Measurements from ENCODE around the gene GPR4.
A peak's percentile ranks its signal among the peaks of the same experiment; 100 is the strongest.

GPR4 gene

GRCh38 chr19:45601115-45601514 lies 897 bp downstream of the GPR4 start:
- TF ChIP-seq POLR2A (IDR thresholded peaks at IDR 0.05; ENCODE audit: low read depth, low read length), result no peak
- no peak for TF ChIP-seq PAX5 (IDR thresholded peaks at IDR 0.05; ENCODE audit: insufficient read depth, low read length, severe bottlenecking)
- TF ChIP-seq TAF1 (IDR thresholded peaks at IDR 0.05; ENCODE audit: low read depth, low read length), result no peak
- no peak for TF ChIP-seq SPI1 (IDR thresholded peaks at IDR 0.05; ENCODE audit: low read depth, low read length)
- no peak for TF ChIP-seq POLR2AphosphoS5 (IDR thresholded peaks at IDR 0.05; ENCODE audit: low read depth, low read length)
- TF ChIP-seq POU2F2 (IDR thresholded peaks at IDR 0.05; ENCODE audit: low read depth, low read length), result no peak
- DNase-seq (ENCODE audit: insufficient read length, low spot score) (no peak), FAIRE-seq (no peak)

- DNase-seq (ENCODE audit: insufficient read length, low spot score) (no peak), FAIRE-seq (no peak)
- TF ChIP-seq POLR2A (IDR thresholded peaks at IDR 0.05; ENCODE audit: low read depth, low read length) (no peak), TAF1 (IDR thresholded peaks at IDR 0.05; ENCODE audit: low read depth, low read length) (no peak), POLR2AphosphoS5 (IDR thresholded peaks at IDR 0.05; ENCODE audit: low read depth, low read length) (no peak), PAX5 (IDR thresholded peaks at IDR 0.05; ENCODE audit: insufficient read depth, low read length, severe bottlenecking) (no peak), SPI1 (IDR thresholded peaks at IDR 0.05; ENCODE audit: low read depth, low read length) (no peak), POU2F2 (IDR thresholded peaks at IDR 0.05; ENCODE audit: low read depth, low read length) (no peak)
These were observed 1.6 kb downstream of the GPR4 start for GRCh38 chr19:45600340-45600885.

- DNase-seq (ENCODE audit: insufficient read length, low spot score) (no peak), FAIRE-seq (no peak)
- TF ChIP-seq PAX5 (IDR thresholded peaks at IDR 0.05; ENCODE audit: insufficient read depth, low read length, severe bottlenecking) (no peak), POU2F2 (IDR thresholded peaks at IDR 0.05; ENCODE audit: low read depth, low read length) (no peak), SPI1 (IDR thresholded peaks at IDR 0.05; ENCODE audit: low read depth, low read length) (no peak), POLR2AphosphoS5 (IDR thresholded peaks at IDR 0.05; ENCODE audit: low read depth, low read length) (no peak), TAF1 (IDR thresholded peaks at IDR 0.05; ENCODE audit: low read depth, low read length) (no peak), POLR2A (IDR thresholded peaks at IDR 0.05; ENCODE audit: low read depth, low read length) (no peak)
These were observed 2.7 kb downstream of the GPR4 start for GRCh38 chr19:45599286-45599685.

GRCh38 chr19:45598267-45599001 lies 3.6 kb downstream of the GPR4 start:
- no peak for TF ChIP-seq PAX5 (IDR thresholded peaks at IDR 0.05; ENCODE audit: insufficient read depth, low read length, severe bottlenecking)
- peak; percentile 79 for FAIRE-seq
- no peak for DNase-seq (ENCODE audit: insufficient read length, low spot score)

- no peak for FAIRE-seq
- DNase-seq (ENCODE audit: insufficient read length, low spot score), result no peak
- TF ChIP-seq POLR2A (IDR thresholded peaks at IDR 0.05; ENCODE audit: low read depth, low read length) (no peak), PAX5 (IDR thresholded peaks at IDR 0.05; ENCODE audit: insufficient read depth, low read length, severe bottlenecking) (no peak), POU2F2 (IDR thresholded peaks at IDR 0.05; ENCODE audit: low read depth, low read length) (no peak), POLR2AphosphoS5 (IDR thresholded peaks at IDR 0.05; ENCODE audit: low read depth, low read length) (no peak), TAF1 (IDR thresholded peaks at IDR 0.05; ENCODE audit: low read depth, low read length) (no peak), SPI1 (IDR thresholded peaks at IDR 0.05; ENCODE audit: low read depth, low read length) (no peak)
These were observed 4.4 kb downstream of the GPR4 start for GRCh38 chr19:45597425-45598111.

- DNase-seq (ENCODE audit: insufficient read length, low spot score) (no peak), FAIRE-seq (no peak)
- TF ChIP-seq POLR2A (IDR thresholded peaks at IDR 0.05; ENCODE audit: low read depth, low read length) (no peak), TAF1 (IDR thresholded peaks at IDR 0.05; ENCODE audit: low read depth, low read length) (no peak), PAX5 (IDR thresholded peaks at IDR 0.05; ENCODE audit: insufficient read depth, low read length, severe bottlenecking) (no peak), POLR2AphosphoS5 (IDR thresholded peaks at IDR 0.05; ENCODE audit: low read depth, low read length) (no peak), SPI1 (IDR thresholded peaks at IDR 0.05; ENCODE audit: low read depth, low read length) (no peak), POU2F2 (IDR thresholded peaks at IDR 0.05; ENCODE audit: low read depth, low read length) (no peak)
These were observed 6.2 kb downstream of the GPR4 start for GRCh38 chr19:45595814-45596213.

GRCh38 chr19:45593520-45593919 lies 8.5 kb downstream of the GPR4 start:
- TF ChIP-seq POLR2A (IDR thresholded peaks at IDR 0.05; ENCODE audit: low read depth, low read length) (no peak), TAF1 (IDR thresholded peaks at IDR 0.05; ENCODE audit: low read depth, low read length) (no peak), PAX5 (IDR thresholded peaks at IDR 0.05; ENCODE audit: insufficient read depth, low read length, severe bottlenecking) (no peak), POU2F2 (IDR thresholded peaks at IDR 0.05; ENCODE audit: low read depth, low read length) (no peak), SPI1 (IDR thresholded peaks at IDR 0.05; ENCODE audit: low read depth, low read length) (no peak), POLR2AphosphoS5 (IDR thresholded peaks at IDR 0.05; ENCODE audit: low read depth, low read length) (no peak)
- no peak for FAIRE-seq
- no peak for DNase-seq (ENCODE audit: insufficient read length, low spot score)

GRCh38 chr19:45592366-45592765 lies 9.6 kb downstream of the GPR4 start:
- DNase-seq (ENCODE audit: insufficient read length, low spot score) (no peak), FAIRE-seq (no peak)
- TF ChIP-seq TAF1 (IDR thresholded peaks at IDR 0.05; ENCODE audit: low read depth, low read length), result no peak
- no peak for TF ChIP-seq POLR2A (IDR thresholded peaks at IDR 0.05; ENCODE audit: low read depth, low read length)
- TF ChIP-seq POLR2AphosphoS5 (IDR thresholded peaks at IDR 0.05; ENCODE audit: low read depth, low read length), result no peak
- no peak for TF ChIP-seq PAX5 (IDR thresholded peaks at IDR 0.05; ENCODE audit: insufficient read depth, low read length, severe bottlenecking)
- no peak for TF ChIP-seq POU2F2 (IDR thresholded peaks at IDR 0.05; ENCODE audit: low read depth, low read length)
- no peak for TF ChIP-seq SPI1 (IDR thresholded peaks at IDR 0.05; ENCODE audit: low read depth, low read length)

GRCh38 chr19:45591638-45592005 lies 10.4 kb downstream of the GPR4 start:
- no peak for FAIRE-seq
- DNase-seq (ENCODE audit: insufficient read length, low spot score), result no peak
- TF ChIP-seq POLR2AphosphoS5 (IDR thresholded peaks at IDR 0.05; ENCODE audit: low read depth, low read length) (no peak), SPI1 (IDR thresholded peaks at IDR 0.05; ENCODE audit: low read depth, low read length) (no peak)
